TTC549 (cell line): ENCODE results near the gene MYPN.
"Not testable (repeated sequence)": the region's sequence is repeated elsewhere in the genome, so short reads cannot be mapped to it uniquely, and the experiment has no call there.

Experiments
- FAIRE-seq: peaks from 2 replicates; lab custom pipeline; 2012; peaks lifted over from hg19 to GRCh38; lab: Jason Lieb, UNC

MYPN gene

DNA sequence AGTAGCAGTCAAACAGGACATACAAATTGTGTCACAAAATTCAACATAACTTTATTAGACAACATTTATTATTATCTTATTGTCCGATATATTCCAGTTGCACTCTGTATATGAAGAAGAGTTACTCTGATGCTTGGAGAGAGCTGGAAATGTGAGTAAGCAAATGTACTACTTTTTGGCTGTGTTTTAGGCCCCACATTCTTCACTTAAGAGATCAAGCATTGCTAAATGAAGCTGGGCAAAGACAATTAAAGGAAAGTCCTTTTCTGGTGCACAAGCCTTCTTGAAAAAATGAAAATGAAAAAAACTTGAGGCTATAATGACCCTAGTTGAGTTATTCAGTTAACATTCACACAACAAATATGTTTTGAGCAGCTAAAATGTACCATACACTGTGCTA, 26.1 kb downstream of the MYPN start:
- FAIRE-seq: no peak

- FAIRE-seq: peak; percentile 5
Measured at GRCh38 chr10:68135922-68136792, 26.9 kb downstream of the MYPN start.

GRCh38 chr10:68137171-68137570, 27.9 kb downstream of the MYPN start:
- FAIRE-seq: no peak

- no peak for FAIRE-seq
Measured at GRCh38 chr10:68138526-68138925, 29.2 kb downstream of the MYPN start.

DNA sequence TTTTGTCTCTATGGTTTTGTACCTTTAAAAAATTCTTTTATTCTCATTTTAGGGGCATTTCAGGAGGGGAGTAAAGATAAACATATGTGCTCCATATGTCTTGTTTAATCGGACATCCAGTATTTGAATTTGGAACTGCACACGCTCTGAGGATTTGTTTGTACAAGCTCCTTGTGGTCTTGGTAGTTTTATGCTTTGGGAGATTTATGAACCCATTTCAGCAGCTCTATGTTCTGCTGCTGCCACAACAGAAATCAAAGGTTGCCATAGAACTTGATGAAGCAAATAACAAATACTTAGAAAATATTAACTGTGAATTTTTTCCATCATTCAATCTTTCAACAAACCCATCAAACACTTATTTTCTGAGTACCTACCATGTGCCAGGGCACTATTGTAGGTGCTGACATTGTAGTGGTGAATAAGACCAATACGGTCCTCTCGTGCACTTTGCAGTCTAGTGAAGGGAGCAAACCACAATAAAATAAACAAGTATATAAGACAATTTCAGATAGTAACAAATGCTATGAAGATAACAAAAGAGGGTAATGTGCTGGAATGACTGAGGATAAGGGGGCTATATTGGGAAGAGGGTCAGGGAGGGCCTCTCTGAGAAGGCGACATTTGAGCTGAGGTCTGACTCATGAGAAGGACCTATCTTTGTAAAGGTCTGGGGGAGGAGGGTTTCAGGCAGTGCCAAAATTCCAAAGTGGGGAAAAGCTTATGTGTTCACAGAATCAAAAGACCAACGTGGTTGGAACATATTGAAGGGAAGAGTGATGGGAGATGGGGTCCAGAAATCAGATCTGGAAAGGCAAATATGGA, 30.4 kb downstream of the MYPN start:
- FAIRE-seq: no peak

- no peak for FAIRE-seq
Measured at GRCh38 chr10:68142761-68143160, 33.5 kb downstream of the MYPN start.

DNA sequence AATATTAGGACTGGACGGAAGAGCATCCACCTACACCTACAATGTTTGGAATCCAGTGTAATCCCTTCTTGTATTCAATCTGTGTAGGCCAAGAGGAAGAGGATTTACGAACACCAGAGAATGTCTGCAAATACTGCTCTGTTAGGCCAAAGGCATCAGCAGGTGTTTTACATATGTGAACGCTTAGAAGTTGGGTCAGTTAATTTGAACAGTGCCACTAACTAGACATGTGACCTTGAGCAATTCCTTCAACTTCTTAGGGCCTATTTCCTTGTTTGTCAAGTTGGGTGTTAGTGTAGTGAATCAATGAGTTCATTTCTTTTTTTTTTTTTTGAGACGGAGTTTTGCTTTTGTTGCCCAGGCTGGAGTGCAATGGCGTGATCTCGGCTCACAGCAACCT, 35.4 kb downstream of the MYPN start:
- FAIRE-seq: no peak

DNA sequence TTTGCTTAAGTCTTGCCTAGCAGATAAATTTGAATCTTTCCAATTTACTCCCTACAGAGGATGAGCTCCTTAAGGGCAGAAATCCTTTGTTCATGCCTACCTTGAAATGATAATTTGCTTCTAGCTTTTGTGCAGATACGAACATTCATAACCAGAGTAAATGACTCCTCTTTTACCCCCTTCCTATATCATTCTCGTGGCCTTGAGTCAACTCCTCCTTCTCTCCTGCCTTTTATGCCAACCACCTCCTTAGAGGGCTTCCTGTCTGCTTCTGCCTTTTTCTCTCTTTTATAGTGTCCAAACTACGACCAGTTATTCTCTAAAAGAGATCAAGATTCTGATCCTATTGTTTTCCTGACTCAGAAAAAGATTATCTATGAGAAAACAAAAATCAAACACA, 36.4 kb downstream of the MYPN start:
- FAIRE-seq: no peak

DNA sequence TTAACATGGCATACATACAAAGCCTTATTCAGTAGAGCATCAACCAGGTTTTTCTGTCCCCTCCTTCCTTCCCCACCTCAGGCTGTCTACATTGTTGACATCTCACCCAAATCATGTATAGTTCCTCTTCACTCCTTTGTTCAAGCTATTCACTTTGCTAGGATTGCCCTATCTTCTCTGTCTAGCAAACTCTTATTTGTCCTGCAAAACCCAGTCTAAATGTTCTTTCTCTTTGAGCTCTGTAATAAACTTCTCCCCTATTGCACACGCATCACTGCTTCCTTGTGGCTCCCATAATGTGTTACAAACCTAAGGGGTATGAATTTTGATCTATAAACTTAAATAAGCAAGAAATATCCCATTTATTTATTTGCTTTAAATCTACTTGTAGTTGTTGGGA, 36.8 kb downstream of the MYPN start:
- no peak for FAIRE-seq

- FAIRE-seq: no peak
Measured at GRCh38 chr10:68151453-68151852, 42.2 kb downstream of the MYPN start.

- FAIRE-seq: peak; percentile 63
Measured at GRCh38 chr10:68153473-68154210, 44.4 kb downstream of the MYPN start.

DNA sequence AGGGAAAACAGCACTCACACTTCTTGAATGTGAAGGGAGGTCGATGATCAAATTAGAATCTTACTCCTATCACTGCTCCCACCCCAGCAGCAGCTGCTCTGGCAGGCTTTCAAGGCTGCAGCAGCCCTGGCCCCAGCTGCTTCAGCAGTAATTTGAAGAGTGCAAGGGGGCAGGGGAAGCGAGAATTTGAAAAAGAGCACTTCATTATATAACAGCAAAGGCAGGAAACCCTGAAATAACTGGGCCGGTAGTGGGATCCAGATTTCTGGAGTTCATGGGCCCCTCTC, 44.9 kb downstream of the MYPN start:
- no peak for FAIRE-seq

GRCh38 chr10:68155615-68156210, 46.4 kb downstream of the MYPN start:
- FAIRE-seq: no peak

GRCh38 chr10:68156373-68157185, 47.3 kb downstream of the MYPN start:
- peak; percentile 82 for FAIRE-seq

DNA sequence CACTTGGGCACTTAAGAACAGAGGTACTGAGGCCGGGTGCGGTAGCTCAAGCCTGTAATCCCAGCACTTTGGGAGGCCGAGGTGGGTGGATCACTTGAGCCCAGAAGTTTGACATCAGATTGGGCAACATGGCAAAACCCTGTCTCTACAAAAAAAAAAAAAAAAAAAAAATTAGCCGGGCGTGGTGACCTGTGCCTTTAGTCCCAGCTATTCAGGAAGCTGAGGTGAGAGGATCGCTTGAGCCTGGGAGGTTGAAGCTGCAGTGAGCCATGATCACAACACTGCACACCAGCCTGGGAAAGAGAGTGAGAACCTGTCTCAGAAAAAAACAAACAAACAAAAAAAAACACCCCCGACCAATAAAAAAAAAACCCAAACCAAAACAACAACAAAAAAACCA, 48.2 kb downstream of the MYPN start:
- not testable (repeated sequence) for FAIRE-seq

DNA sequence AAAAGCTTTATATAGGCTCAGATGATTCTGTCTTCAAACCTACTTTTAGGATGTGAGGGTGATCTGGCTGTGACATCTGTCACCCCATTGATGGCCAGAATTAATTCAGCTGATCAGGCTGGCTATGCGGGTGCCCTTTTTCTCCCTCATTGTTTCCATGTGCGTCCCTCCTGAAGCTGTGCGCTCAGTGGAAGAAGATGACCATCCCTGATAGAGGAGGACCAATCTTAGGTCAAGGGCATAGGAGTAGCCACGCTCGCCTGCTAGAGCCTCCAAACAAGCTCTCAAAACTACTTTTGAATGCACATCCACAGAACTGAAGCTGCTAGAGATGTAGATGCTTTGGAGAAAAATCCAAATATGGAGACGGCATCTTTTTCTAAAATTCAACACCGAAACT, 48.7 kb downstream of the MYPN start:
- no peak for FAIRE-seq

- FAIRE-seq: no peak
Measured at GRCh38 chr10:68163735-68164134, 54.4 kb downstream of the MYPN start.

GRCh38 chr10:68165643-68166042, 56.4 kb downstream of the MYPN start:
- no peak for FAIRE-seq

DNA sequence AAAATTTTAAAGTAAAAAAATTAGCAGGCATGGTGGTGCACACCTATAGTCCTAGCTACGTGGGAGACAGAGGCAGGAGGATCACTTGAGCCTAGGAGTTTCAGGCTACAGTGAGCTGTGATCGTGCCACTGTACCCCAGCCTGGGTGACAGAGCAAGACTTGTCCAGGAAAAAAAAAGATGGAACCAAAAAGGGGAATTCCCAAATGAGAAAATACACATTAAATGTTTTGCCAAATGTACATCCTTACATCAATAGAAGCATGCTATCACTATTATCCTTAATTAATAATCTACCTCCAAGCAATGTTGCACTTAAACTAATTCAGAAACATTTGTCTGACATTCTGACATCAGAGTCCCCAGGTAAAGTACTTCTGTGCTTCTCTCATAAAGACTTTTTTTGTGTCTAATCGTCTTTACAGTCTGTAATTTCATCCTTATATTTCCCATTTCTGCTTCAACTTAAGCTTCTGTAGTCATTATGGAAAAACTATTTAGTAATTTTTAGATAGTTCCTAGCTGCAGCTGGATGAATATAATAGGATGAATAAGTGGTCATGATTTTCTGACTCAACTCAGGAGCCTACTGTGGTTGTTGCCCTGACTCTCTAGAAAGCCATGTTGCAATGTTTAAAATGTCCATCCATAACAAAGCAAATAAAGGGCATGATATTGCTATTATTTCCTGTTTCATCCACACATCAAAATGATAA, 57.7 kb downstream of the MYPN start:
- no peak for FAIRE-seq

GRCh38 chr10:68167586-68168189, 58.4 kb downstream of the MYPN start:
- no peak for FAIRE-seq
